ENCODE results near the gene PRKRA.
"Not testable (repeated sequence)": the region's sequence is repeated elsewhere in the genome, so short reads cannot be mapped to it uniquely, and the experiment has no call there.

Gene PRKRA

GRCh38 chr2:178457390-178457886 is 6.5 kb upstream of the PRKRA start:
- DNase-seq: no peak

DNA sequence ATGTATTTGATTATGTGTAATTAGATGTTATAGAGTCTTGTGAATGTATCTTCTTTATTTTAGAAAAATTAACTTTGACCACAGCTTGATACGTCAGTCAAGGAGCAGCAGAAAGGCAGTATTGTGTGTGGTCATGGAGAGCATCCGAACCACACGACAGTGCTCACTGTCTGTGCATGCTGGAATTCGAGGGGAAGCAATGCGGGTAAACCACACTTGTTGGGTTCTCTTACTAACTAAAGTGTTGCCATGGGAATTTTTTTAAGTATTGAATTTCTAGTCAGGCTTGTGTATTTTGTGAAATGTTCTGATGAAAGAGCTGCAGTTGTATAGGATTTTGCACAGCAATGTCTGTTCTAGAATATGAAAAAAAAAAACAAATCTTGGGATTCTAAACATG is 5.0 kb upstream of the PRKRA start:
- no peak for DNase-seq

- no peak for DNase-seq
Observed at GRCh38 chr2:178452870-178453269, 1.9 kb upstream of the PRKRA start.

DNA sequence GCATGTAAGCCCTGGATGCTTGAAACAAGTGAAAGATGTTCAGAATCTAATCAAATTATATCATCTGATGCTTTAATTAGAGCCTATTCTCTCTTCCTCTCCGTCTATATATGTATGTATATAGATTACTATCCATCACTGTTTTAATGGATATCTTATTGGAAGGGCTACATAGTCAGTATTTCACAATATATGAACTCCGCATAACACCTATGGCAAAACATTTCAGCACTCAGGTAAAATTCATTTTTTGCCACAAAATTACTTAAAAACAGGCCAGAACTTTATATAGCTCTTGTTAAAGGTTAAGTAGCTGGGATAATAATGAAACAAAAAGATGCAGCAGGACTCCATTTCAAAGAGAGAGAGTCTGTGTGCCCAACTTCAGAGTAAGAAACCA is 1.4 kb upstream of the PRKRA start:
- DNase-seq: no peak

- no peak for DNase-seq
Observed at GRCh38 chr2:178450524-178450773, 526 bp downstream of the PRKRA start.

DNA sequence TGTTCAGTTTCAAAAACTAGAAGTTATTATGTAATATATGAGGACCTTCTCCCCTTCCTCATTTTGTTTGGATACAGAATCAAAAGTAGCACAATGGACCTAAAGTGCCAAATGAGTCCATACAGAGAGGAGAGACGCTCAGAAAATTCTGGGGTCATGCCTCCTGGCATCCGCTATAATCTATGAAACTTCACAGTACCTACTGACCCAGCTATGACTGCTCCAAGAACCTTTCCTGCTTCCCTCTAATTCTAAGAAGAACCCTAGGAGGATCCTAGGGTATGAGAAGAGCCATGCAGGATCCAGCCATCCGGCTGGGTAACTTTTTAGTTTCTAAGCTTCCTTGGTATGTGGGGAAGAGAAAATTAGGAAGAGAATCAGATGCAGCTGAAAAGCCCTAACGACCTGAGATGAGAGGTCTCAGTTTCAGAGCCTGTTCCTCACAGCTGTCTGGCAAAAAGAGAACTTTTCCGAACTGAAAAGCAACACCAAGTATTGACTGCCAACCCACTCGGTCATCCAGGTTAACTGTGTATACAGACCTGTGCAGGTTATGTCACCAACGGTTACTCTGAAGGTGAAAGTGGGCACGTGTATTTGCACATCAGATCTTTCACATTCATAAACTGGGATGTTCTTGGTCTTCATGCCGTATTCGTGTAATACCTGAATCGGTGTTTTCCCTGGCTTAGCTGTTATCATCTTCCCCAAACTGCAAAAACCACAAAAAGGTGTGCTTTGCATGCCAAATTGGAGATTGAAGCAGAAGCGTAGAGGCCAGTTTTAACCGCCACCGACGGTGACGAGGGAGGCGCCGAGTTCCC is 1.1 kb downstream of the PRKRA start:
- peak; percentile 27 for DNase-seq

DNA sequence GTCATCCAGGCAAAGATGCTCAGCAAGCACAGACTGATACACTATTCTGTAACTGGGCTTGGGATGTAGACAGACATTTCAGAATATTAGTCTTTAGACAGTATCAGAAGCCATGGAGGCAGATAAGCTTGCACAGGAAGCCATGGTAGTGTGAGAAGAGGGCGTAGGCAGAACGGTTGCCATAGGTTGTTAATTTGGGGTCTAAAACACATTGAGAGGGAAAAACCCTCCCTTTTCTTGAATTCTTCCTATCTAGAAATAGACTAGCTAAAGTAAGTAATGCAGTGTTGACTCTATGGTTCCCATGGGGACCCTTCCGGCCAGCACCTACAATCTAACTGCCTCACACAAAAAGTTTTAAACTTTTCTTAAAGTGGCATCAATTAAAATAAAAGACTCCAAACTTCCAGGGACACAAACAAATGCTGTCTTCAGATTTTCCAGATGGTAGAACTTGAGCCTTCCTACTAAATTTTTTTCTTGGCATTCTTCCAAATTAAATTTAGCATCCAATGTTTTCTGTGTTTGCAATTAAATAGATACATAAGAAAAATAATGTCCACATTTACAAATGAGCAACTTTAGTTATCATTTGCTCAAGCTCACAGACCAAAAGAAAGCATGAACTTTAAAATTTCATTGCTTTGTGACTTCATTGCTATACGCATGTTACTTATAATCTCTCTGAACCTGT is 1.9 kb downstream of the PRKRA start:
- peak; percentile 20 for DNase-seq

DNA sequence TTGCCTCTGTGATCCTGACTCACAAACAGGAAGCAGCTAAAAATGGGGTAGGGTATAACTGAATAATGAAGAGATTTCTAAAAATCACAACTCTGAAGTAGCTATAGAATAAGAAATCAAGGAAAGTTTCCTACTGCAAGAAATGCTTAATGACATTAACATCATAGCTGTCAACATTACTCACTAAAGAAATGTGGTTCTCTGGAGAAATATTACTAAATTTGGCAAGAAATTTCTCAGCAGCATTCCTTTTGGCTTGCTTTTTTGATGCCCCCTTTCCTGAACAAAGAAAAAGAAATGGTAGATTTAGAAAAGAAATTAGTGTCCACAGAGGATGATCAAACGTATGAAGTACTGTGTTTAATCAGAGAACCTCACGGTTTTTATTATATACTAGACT is 9.5 kb downstream of the PRKRA start:
- DNase-seq: no peak

DNA sequence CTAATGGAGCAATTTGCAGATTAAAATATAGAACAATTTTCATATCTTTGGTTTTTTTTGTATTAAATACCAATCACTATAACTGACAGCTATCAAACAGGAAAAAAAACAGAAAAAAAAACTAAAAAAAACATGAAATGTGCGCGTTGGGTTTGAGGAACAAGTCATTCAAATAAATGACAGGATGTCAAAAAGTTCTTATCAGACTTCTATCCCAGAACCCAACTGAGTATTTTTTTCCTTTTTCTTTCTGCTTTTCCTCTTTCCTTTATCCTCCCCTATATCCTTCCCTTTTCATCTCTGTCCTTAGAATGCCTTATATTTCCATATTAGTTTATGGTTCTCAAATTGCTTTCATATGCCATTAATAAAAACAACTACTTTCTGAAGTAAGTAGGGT is 14.3 kb downstream of the PRKRA start:
- DNase-seq: no peak

DNA sequence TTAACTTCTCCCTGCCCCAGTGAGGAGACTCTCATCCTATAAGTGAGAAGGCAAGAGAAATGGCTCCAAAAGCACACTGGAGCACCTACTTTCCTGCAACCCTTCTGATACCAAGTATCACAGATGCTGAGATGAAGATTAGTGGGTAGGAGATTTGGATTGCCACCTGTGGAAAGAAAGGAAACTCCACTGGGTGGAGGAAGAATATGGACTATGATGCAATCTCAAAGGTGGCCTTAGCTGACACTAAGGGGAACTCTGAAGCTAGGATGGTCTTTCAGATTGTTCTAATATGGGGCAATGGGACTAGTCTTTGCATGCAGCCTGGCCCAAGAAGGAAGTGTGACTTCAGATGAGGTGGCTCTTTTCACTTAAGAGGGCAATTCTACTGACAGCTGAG is 21.6 kb downstream of the PRKRA start:
- no peak for DNase-seq

- no peak for DNase-seq
Observed at GRCh38 chr2:178428396-178428806, 22.6 kb downstream of the PRKRA start.

DNA sequence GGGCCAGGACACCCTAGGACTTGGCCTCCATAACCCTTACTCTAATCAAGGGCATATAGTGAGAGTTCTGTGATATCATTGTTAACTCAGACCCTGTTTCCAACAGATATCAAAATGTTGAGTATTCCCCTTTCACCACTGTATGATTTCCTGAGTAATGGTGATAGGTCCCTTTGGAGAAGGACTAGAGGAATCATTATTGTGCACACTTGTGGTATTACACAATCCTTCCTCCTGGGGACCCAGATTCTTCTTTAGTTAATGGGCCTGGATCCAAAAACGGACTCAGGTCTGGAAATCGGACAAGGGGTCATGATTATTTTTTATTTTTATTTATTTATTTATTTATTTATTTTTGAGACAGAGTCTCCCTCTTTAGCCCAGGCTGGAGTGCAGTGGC is 23.5 kb downstream of the PRKRA start:
- no peak for DNase-seq

DNA sequence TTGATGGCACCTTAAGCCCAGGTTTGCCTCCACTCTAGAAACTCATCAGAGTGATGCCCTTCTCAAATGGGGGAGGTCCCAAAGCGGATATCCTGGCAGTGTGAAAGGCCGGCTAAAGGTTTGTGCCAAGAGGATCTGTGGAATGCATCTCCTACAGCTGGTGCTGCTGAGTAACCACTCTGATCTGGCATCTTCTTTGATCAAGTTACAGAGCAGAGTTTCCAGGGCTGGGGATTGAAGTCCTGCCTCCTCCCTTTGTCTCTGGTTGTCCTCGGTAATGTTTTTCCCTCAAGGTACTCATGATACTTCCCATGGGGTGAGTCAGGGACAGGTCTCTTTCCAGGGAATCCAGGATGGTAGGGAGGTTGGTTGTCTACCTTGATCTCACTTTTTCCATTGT is 24.6 kb downstream of the PRKRA start:
- DNase-seq: no peak

DNA sequence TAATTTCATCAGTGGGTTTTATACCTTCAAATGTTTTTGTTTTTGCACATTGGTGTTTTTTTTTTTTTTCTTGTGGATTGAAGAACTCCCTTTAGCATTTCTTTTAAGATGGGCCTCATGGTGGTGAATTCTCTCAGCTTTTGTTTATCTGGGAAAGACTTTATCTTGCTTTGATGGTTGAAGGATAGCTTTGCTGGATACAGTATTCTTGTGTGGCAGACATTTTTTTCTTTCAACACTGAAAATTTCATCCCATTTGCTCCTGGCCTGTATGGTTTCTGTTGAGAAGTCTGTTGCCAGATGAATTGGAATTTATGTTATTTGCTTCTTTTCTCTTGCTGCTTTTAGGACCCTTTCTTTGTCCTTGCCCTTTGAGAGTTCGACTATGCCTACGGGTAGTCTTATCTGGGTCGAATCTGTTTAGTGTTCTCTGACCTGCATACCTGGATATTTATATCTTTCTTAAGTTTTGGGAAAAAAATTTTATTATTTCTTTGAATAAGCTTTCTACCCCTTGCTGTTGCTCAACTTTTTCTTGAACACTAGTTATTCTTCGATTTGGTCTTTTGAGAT is 25.6 kb downstream of the PRKRA start:
- no peak for DNase-seq

DNA sequence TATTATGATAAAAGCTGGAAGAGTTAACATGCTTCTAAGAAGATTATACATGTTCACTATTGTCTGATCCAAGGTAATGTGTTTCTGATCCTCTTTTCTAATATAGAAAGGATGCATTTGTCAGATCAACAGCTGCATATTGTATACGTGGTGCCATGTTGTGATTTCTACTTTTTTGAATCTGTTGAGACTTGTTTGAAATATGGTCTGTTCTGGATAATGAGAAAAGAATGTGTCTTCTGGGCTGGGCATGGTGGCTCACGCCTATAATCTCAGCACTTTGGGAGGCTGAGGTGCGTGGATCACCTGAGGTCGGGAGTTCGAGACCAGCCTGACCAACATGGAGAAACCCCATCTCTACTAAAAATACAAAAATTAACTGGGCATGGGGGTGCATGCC is 27.2 kb downstream of the PRKRA start:
- not testable (repeated sequence) for DNase-seq

DNA sequence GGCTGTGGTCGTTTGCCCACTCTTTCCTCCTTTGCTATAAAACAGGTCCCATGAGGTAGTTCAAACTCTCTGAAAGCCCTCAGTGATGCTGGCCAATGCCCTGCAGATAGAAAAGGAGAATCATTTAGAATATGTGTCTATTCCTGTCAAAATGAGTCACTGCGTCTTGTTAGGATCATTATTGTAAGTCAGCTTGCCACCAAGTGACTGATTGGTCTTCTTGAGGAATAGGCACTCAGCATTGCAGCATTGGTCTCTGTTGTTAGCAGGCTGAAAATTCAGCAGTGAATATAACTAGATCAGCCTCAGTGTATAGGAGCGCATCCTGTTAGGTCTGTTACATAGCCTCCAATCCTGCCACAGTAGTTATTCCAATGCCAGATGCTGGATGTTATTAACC is 28.9 kb downstream of the PRKRA start:
- no peak for DNase-seq

DNA sequence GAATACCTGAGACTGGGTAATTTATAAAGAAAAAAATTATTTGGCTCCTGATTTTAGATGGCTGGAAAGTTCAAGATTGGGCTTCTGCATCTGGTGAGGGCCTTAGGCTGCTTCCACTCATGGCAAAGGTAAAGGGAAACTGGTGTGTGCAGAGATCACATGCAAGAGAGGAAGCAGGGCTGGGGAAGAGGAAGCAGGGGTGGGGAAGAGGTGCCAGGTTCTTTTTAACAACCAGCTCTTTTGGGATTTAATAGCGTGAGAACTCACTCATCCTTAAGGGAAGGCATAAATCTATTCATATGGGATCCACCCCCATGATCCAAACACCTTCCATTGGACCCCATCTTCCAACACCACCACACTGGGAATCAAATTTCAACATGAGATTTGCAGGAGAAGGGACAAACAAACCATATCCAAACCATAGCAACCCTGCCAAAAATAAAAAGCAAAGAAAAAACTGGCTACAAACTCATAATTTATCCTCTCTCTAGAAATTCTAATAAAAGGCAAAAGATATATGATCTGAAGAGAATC is 30.4 kb downstream of the PRKRA start:
- DNase-seq: no peak

GRCh38 chr2:178419123-178419522 is 31.9 kb downstream of the PRKRA start:
- peak; percentile 54 for DNase-seq

DNA sequence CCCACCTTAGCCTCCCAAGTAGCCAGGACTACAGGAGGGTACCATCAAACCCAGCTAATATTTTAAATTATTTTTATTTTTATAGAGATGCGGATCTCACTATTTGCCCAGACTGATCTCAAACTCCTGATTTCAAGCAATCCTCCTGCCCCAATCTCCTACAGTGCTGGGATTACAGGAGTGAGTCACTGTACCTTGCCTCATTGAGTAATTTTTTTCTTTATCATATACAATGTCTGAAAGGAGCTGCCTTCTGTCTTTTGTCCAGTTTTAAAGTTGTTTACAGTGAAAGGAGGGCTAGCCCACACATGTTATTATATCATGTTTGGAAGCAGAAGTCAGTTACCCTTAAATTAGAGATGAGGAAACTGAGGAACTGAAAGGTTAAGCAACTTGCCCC is 32.5 kb downstream of the PRKRA start:
- DNase-seq: no peak

GRCh38 chr2:178417916-178418315 is 33.1 kb downstream of the PRKRA start:
- DNase-seq: no peak

DNA sequence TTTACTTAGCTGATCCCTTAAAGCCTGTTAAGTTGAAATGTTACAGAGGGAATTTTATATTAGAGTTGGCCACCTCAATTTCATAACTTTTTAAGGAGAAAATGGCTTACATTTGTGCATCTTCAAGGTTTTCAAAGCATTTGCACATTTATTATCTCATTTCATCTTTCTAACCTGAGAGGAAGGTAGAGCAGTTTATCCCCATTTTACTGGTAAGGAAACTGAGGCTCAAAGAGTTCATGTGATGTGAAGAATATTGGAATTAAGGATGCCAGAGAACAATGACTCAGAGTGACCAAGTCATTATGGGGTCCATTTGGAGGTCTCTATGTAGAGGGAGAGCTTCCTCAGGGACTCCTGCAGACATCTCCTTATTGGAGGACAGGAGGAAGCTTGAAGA is 35.0 kb downstream of the PRKRA start:
- DNase-seq: no peak

DNA sequence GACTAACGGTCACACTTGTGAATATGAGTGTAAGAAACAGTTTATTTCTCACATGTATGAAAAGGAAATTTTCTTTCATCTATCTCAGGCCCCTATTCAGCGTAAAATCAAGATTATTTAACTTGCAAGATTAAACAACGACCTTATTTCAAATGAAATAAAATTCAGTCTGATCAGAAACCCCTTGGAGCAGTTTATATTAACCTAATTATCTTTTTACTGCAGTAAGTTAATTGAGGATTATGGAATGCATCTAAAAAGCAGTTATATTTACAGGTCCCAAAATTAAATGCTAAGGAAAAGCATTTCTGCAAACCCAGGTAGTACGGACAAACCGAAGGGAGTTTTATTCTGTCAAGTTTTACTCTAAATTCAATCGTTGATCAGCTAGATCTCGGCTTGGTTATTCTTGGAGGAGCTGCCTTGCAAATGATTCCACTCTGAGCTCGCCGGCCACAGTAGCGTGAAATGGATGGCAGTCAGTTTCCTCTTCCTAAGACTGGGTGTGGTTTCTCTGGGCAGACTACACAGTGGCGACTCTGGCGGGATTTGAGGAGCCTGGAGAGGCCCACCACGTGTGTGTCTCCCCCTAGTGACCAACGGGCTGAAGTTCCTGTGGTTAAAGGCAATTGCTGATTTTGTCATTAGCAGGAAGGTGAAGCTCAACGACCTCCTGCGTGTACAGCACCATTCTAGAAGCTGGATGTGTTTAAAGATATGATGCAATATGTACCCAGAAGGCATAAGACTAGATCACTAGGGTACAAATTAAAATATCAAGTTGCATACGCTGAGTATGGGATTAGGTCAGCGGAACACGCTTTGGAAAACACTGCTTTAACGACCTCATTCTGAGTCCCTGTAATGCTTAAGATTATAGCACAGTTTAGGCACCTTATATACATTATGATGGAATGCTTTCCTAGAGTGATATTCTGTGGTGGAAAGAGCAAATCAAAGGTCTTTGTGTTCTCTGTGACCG is 36.4 kb downstream of the PRKRA start:
- DNase-seq: peak; percentile 97
